Left lung (tissue), 10 donors: ENCODE measurements around the gene CRTC2. TPM values are rescaled to one million over a fixed set of nuclear protein-coding genes. Genes with fewer than 3 reads are reported as not detected.

Experiments
- ATAC-seq: fragments of 200-7000 bp; cut with Tn5 transposase; one replicate; pipeline ENCODE4 v1.9.1; 2020; ENCODE audit warnings: moderate library complexity
- DNase-seq, 4 donors: peaks; one replicate each; pipeline ENCODE4 v3.0.0-alpha.2; 2013 to 2020
- H3K27ac ChIP-seq, 2 donors: fragments of 200-600 bp; sonication (generic) in 1 of 2; one replicate each; pipeline versions ENCODE4 v1.5.0 to v1.8.0; 2020 to 2021
- H3K27me3 ChIP-seq, 2 donors: fragments of 200-600 bp; sonication (generic) in 1 of 2; one replicate each; pipeline versions ENCODE4 v1.5.0 to v1.8.0; 2020 to 2021
- H3K36me3 ChIP-seq, 2 donors: fragments of 200-600 bp; sonication (generic) in 1 of 2; one replicate each; pipeline versions ENCODE4 v1.5.0 to v1.8.0; 2020 to 2021
- H3K4me1 ChIP-seq, 2 donors: fragments of 200-600 bp; one replicate each; pipeline ENCODE4 v1.8.0; 2021
- H3K4me3 ChIP-seq, 2 donors: fragments of 200-600 bp; sonication (generic) in 1 of 2; one replicate each; pipeline versions ENCODE4 v1.5.0 to v1.8.0; 2020 to 2021; ENCODE audit warnings: mild to moderate bottlenecking in 1 of 2
- H3K9me3 ChIP-seq, 2 donors: fragments of 200-600 bp; sonication (generic) in 1 of 2; one replicate each; pipeline versions ENCODE4 v1.5.0 to v1.8.0; 2020 to 2021
- intact Hi-C, 2 donors: fragments of 100-400 bp; cut with DNase I; formaldehyde crosslinking; loops; one replicate each; pipeline versions ENCODE4 v1.11.2 to v1.14.2; 2022
- polyA plus RNA-seq, 6 donors: library from polyadenylated mRNA; unstranded; fragments of 120-200 nt; gene quantifications; one replicate each; pipeline ENCODE4 v1.2.1, GENCODE V29; 2013; ENCODE audit not compliant: insufficient read length in 6 of 6
- total RNA-seq, 2 donors: library from RNA; stranded (reverse); fragmentation: NEBNext Ultra II Directional; extraction: Animal tissue kit (Norgen Biotek cat#: 25700); gene quantifications; one replicate each; pipeline ENCODE4 v1.2.1, GENCODE V29; 2021
- TF ChIP-seq, protein P1 (sequence below), 2 donors: fragments of 200-600 bp; sonication (generic) in 1 of 2; IDR thresholded peaks; one replicate each; pipeline versions ENCODE4 v1.5.0 to v1.8.0; 2021; ENCODE audit warnings: antibody characterized with exemption in 2 of 2
- donor health status: DM: no; HTN: yes; CAD: no.
- donor health status: DM: no; HTN: no; CAD: no.

CRTC2 gene
- total and polyA plus RNA-seq, 8 donors = 39.7 to 54.3 (median 47.1) TPM

DNA sequence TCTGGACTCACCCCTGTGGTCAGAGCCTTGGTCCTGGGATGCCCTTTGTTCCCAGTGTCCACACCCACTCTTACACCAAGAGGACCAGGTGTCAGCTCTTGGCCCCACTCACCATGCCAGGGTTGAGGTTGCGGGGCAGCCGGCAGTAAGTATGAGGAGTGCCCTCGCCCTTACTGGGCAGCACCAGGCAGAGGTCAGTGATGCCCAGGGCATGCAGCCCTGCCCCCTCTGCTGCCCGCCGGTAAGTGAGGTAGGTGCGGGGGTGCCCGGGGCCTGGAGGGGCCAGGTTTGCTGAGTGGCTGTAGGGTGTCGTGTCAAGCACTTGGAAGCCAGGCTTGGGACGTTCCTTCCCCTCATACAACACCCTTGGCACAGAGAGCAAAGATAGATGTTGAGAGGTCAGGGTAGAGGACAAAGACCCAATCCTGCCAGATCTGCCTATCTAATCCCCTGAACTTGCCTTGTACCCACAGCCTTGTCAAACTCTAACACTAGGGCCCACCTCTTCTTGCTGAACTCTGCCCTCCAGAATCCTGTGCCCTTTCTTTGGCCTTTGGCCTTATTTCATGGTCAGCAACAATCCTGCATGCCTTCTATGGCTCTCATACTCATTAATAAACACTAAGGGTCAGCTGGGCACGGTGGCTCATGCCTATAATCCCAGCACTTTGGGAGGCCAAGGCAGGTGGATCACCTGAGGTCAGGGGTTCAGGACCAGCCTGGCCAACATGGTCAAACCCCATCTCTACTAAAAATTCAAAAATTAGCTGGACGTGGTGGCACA is 15.5 kb downstream of the CRTC2 start:
- no peaks in the 10 kb centered on the region for H3K27me3 ChIP-seq
- ATAC-seq (no peak), DNase-seq (peak in 1 of 4 donors; percentile 28)
- no peaks in the 10 kb centered on the region for H3K9me3 ChIP-seq
- intact Hi-C loops = loop anchor here in 1 of 2 donors (10.0 kb wide), 1 partner anchor 118 kb away; no protein-coding TSS in a partner anchor
- H3K36me3 ChIP-seq = peaks cover 0 to 69% of the 10 kb centered on the region in 2 donors
- H3K4me1 ChIP-seq = peaks cover 4 to 46% of the 10 kb centered on the region in 2 donors
- H3K27ac ChIP-seq = no peak overlapping the region
- TF ChIP-seq, protein P1, sequence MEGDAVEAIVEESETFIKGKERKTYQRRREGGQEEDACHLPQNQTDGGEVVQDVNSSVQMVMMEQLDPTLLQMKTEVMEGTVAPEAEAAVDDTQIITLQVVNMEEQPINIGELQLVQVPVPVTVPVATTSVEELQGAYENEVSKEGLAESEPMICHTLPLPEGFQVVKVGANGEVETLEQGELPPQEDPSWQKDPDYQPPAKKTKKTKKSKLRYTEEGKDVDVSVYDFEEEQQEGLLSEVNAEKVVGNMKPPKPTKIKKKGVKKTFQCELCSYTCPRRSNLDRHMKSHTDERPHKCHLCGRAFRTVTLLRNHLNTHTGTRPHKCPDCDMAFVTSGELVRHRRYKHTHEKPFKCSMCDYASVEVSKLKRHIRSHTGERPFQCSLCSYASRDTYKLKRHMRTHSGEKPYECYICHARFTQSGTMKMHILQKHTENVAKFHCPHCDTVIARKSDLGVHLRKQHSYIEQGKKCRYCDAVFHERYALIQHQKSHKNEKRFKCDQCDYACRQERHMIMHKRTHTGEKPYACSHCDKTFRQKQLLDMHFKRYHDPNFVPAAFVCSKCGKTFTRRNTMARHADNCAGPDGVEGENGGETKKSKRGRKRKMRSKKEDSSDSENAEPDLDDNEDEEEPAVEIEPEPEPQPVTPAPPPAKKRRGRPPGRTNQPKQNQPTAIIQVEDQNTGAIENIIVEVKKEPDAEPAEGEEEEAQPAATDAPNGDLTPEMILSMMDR (IDR thresholded peaks at IDR 0.05) = no peak
- no peak overlapping the region for H3K4me3 ChIP-seq

DNA sequence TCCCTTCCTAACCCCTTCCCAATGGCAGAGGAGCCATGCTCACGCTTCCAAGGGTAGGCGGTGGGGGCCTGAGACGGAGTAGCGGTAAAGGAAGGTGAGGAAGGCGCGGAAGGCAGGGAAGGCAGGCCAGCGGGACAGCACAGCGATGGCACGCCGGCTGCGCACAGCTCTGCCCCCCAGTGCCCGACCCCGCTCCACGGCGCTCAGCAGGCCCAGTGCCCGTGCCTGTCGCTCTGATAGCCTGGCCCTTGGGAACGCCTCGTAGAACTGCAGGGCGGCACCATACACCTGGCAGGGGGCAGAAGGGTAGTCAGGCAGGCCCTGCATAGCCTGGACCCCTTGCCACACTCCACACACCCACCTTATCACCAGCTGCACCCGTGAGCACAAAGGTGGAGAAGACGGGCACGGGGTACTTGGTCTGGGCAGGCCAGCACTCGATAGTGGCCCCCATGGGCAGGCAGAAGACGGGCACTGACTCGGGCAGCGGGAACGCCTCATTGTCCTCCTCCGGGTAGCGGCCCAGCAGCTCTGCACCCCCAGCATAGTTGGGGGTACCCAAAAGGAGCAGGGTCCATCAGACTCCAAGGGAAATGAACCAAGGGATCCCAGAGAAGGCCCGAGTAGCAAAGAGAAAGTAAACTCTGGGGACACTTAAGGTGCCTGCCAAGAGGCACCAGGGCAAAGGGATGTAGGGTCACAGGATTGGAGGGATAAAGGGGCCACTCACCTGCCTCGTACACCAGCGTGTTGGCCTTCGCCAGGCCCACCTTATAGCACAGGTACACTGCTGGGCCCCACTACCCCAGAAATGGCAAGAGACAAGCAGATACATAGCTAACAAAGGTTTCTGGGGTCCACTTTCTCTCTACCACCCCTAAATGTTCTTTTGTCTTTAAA is 16.3 kb downstream of the CRTC2 start:
- no peak overlapping the region for H3K27ac ChIP-seq
- DNase-seq (peak in 1 of 4 donors; percentile 27), ATAC-seq (no peak)
- TF ChIP-seq, protein P1 (IDR thresholded peaks at IDR 0.05) = no peak
- H3K4me1 ChIP-seq = peaks cover 4 to 41% of the 10 kb centered on the region in 2 donors
- H3K9me3 ChIP-seq = no peaks in the 10 kb centered on the region
- no peaks in the 10 kb centered on the region for H3K27me3 ChIP-seq
- H3K4me3 ChIP-seq = no peak overlapping the region
- intact Hi-C loops = loop anchor here in 1 of 2 donors (10.0 kb wide), 1 partner anchor 117 kb away; no protein-coding TSS in a partner anchor
- peaks cover 0 to 69% of the 10 kb centered on the region in 2 donors for H3K36me3 ChIP-seq

DNA sequence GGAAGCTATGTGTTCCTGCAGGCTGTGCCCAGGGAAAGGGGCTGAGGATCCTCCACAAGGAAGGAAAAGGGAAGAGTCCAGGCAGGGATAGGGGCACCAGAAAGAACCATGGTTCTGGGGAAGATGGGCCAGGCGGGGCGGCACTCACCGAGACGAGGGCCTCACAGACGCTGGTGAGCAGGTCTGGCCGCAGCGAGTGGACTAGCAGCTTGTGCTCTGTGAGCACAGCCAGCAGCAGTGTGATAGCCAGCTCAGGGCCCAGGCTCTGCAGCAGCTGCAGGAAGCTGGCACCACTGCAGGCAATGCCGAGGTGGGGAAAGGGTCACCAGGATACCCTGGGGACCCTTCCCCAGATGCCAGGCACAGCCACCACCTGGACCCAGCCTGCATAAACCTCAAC is 17.7 kb downstream of the CRTC2 start:
- H3K4me1 ChIP-seq = peaks cover 0 to 34% of the 10 kb centered on the region in 2 donors
- DNase-seq (peak in 1 of 4 donors; percentile 14), ATAC-seq (no peak)
- intact Hi-C loops = loop anchor here in 1 of 2 donors (10.0 kb wide), 1 partner anchor 116 kb away; no protein-coding TSS in a partner anchor
- no peaks in the 10 kb centered on the region for H3K9me3 ChIP-seq
- H3K36me3 ChIP-seq = peaks cover 0 to 81% of the 10 kb centered on the region in 2 donors
- no peak overlapping the region for H3K4me3 ChIP-seq
- H3K27me3 ChIP-seq = no peaks in the 10 kb centered on the region
- TF ChIP-seq, protein P1 (IDR thresholded peaks at IDR 0.05) = no peak
- H3K27ac ChIP-seq = no peak overlapping the region

DNA sequence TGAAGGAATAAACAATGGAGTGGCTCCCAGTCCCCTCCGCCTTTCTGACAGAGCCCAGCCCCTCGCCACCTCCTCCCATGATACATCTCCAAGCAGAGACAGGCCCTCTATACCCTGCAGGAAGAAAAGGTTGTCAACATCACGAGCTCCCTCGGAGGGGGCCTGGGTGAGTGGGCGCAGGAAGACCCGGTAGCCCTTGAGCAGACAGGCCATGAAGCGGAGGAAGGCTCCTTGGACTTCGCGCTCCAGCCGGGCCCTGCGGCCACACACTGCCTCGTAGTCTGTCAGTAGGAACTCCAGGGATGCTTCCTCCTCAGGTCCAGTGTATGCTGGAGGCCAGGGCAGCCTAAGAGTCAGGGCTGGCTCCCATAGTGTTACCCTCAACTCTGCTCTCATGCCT is 18.9 kb downstream of the CRTC2 start:
- Histone ChIP-seq H3K9me3 (no peaks in the 10 kb centered on the region), H3K27me3 (no peaks in the 10 kb centered on the region), H3K4me3 (no peak overlapping the region), H3K4me1 (peaks cover 0 to 26% of the 10 kb centered on the region in 2 donors), H3K36me3 (peaks cover 0 to 94% of the 10 kb centered on the region in 2 donors), H3K27ac (no peak overlapping the region)
- TF ChIP-seq, protein P1 (IDR thresholded peaks at IDR 0.05) = no peak
- intact Hi-C loops = no loop called here
- ATAC-seq (no peak), DNase-seq (peak in 1 of 4 donors; percentile 29)
